ENCODE measurements around the gene TARM1.
"Not testable (repeated sequence)": the region's sequence is repeated elsewhere in the genome, so short reads cannot be mapped to it uniquely, and the experiment has no call there.

Gene TARM1

GRCh38 chr19:54099903-54100255 is 18.7 kb upstream of the TARM1 start:
- DNase-seq: not testable (repeated sequence)

- no peak for DNase-seq
Observed at GRCh38 chr19:54099190-54099902, 18.2 kb upstream of the TARM1 start.

- no peak for DNase-seq
Observed at GRCh38 chr19:54096617-54097106, 15.5 kb upstream of the TARM1 start.

GRCh38 chr19:54095859-54096616 is 14.9 kb upstream of the TARM1 start:
- peak in 2 of 56 donors; percentile 5 to 8 for DNase-seq

- DNase-seq: no peak
Observed at GRCh38 chr19:54095136-54095858, 14.1 kb upstream of the TARM1 start.

GRCh38 chr19:54094426-54095000 is 13.3 kb upstream of the TARM1 start:
- no peak for DNase-seq

- DNase-seq: no peak
Observed at GRCh38 chr19:54084410-54084809, 3.2 kb upstream of the TARM1 start.

- no peak for DNase-seq
Observed at GRCh38 chr19:54077334-54077733, 3.8 kb downstream of the TARM1 start.

- no peak for DNase-seq
Observed at GRCh38 chr19:54074851-54075250, 6.3 kb downstream of the TARM1 start.

- DNase-seq: no peak
Observed at GRCh38 chr19:54073829-54074228, 7.3 kb downstream of the TARM1 start.

- DNase-seq: no peak
Observed at GRCh38 chr19:54069470-54069869, 11.7 kb downstream of the TARM1 start.

- DNase-seq: no peak
Observed at GRCh38 chr19:54063350-54064116, 17.6 kb downstream of the TARM1 start, which contains the start of gene VSTM1. TSS of gene VSTM1 (minus strand) at chr19:54063897. CDS start at chr19:54063777, 120 bp downstream.

GRCh38 chr19:54062643-54063042 is 18.5 kb downstream of the TARM1 start:
- DNase-seq: no peak

- DNase-seq: no peak
Observed at GRCh38 chr19:54047616-54048015, 33.5 kb downstream of the TARM1 start.

- no peak for DNase-seq
Observed at GRCh38 chr19:54045771-54046170, 35.4 kb downstream of the TARM1 start.

GRCh38 chr19:54042989-54043388 is 38.2 kb downstream of the TARM1 start:
- DNase-seq: no peak

- no peak for DNase-seq
Observed at GRCh38 chr19:54041969-54042606, 39.1 kb downstream of the TARM1 start.

- no peak for DNase-seq
Observed at GRCh38 chr19:54040003-54040402, 41.2 kb downstream of the TARM1 start.

- DNase-seq: not testable (repeated sequence)
Observed at GRCh38 chr19:54036542-54036941, 44.6 kb downstream of the TARM1 start.

Measured in nucleus accumbens (tissue), 56 donors.